ENCODE measurements around the gene IL16.

Gene IL16

GRCh38 chr15:81297147-81297572 lies 100.5 kb downstream of the IL16 start:
- no peak for DNase-seq
- Histone ChIP-seq H3K4me1 (ENCODE audit: control insufficient read depth, insufficient read depth, low read length, poor library complexity, severe bottlenecking) (peaks cover 61% of the 10 kb centered on the region), H3K4me3 (ENCODE audit: insufficient read depth, low read depth, low read length, poor library complexity, severe bottlenecking) (peak overlapping the region; percentile 79)

GRCh38 chr15:81297603-81298575 lies 101.2 kb downstream of the IL16 start:
- peak overlapping the region; percentile 79 for H3K4me3 ChIP-seq (ENCODE audit: insufficient read depth, low read depth, low read length, poor library complexity, severe bottlenecking)
- peak overlapping the region; percentile 90 for H3K27ac ChIP-seq (ENCODE audit: insufficient read depth, low read length, poor library complexity, severe bottlenecking)
- no peaks in the 10 kb centered on the region for H3K27me3 ChIP-seq (replicated peaks; ENCODE audit: control insufficient read depth, insufficient read depth, low read length, poor library complexity, severe bottlenecking)
- no peaks in the 10 kb centered on the region for H3K9me3 ChIP-seq (ENCODE audit: control insufficient read depth, low read length)
- peaks cover 23% of the 10 kb centered on the region for H3K36me3 ChIP-seq (ENCODE audit: control insufficient read depth, insufficient read depth, low read length)
- DNase-seq, result no peak
- peaks cover 61% of the 10 kb centered on the region for H3K4me1 ChIP-seq (ENCODE audit: control insufficient read depth, insufficient read depth, low read length, poor library complexity, severe bottlenecking)

More at GRCh38 chr15:81297147-81297572, 100.5 kb downstream of the IL16 start:
- Histone ChIP-seq H3K9me3 (ENCODE audit: control insufficient read depth, low read length) (no peaks in the 10 kb centered on the region), H3K36me3 (ENCODE audit: control insufficient read depth, insufficient read depth, low read length) (peaks cover 21% of the 10 kb centered on the region), H3K27me3 (replicated peaks; ENCODE audit: control insufficient read depth, insufficient read depth, low read length, poor library complexity, severe bottlenecking) (no peaks in the 10 kb centered on the region), H3K27ac (ENCODE audit: insufficient read depth, low read length, poor library complexity, severe bottlenecking) (peak overlapping the region; percentile 90)

DNA sequence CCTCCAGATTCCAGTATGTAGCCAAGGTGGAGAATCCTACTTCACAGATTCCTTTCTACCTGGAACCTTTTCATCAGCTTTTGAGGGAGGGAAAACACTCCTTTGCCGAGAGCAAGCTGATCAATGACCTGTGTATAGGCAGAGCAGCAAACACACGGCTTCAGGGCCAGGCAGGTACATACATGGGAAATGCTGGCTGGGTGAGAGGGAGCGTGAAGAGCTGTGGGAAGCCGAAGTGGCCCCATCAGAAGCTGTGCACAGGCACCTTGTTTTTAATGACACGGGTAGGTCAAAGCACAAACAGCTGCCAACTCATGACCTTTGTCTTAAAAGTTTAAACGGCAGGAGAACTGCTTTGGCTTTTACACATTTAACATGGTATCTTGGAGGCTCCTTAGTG lies 101.9 kb downstream of the IL16 start:
- Histone ChIP-seq H3K27ac (ENCODE audit: insufficient read depth, low read length, poor library complexity, severe bottlenecking) (peak overlapping the region; percentile 90), H3K4me3 (ENCODE audit: insufficient read depth, low read depth, low read length, poor library complexity, severe bottlenecking) (peak overlapping the region; percentile 79), H3K4me1 (ENCODE audit: control insufficient read depth, insufficient read depth, low read length, poor library complexity, severe bottlenecking) (peaks cover 61% of the 10 kb centered on the region), H3K9me3 (ENCODE audit: control insufficient read depth, low read length) (no peaks in the 10 kb centered on the region), H3K36me3 (ENCODE audit: control insufficient read depth, insufficient read depth, low read length) (peaks cover 30% of the 10 kb centered on the region), H3K27me3 (replicated peaks; ENCODE audit: control insufficient read depth, insufficient read depth, low read length, poor library complexity, severe bottlenecking) (no peaks in the 10 kb centered on the region)
- DNase-seq, result no peak

- H3K4me3 ChIP-seq (ENCODE audit: insufficient read depth, low read depth, low read length, poor library complexity, severe bottlenecking), result peak overlapping the region; percentile 79
- peaks cover 62% of the 10 kb centered on the region for H3K4me1 ChIP-seq (ENCODE audit: control insufficient read depth, insufficient read depth, low read length, poor library complexity, severe bottlenecking)
- no peak for DNase-seq
- H3K36me3 ChIP-seq (ENCODE audit: control insufficient read depth, insufficient read depth, low read length), result peaks cover 34% of the 10 kb centered on the region
- H3K9me3 ChIP-seq (ENCODE audit: control insufficient read depth, low read length), result no peaks in the 10 kb centered on the region
- no peaks in the 10 kb centered on the region for H3K27me3 ChIP-seq (replicated peaks; ENCODE audit: control insufficient read depth, insufficient read depth, low read length, poor library complexity, severe bottlenecking)
- peak overlapping the region; percentile 90 for H3K27ac ChIP-seq (ENCODE audit: insufficient read depth, low read length, poor library complexity, severe bottlenecking)
Observed at GRCh38 chr15:81299156-81299555, 102.5 kb downstream of the IL16 start.

- H3K4me3 ChIP-seq (ENCODE audit: insufficient read depth, low read depth, low read length, poor library complexity, severe bottlenecking), result peak overlapping the region; percentile 79
- no peak for DNase-seq
- H3K27ac ChIP-seq (ENCODE audit: insufficient read depth, low read length, poor library complexity, severe bottlenecking), result peak overlapping the region; percentile 90
- no peaks in the 10 kb centered on the region for H3K27me3 ChIP-seq (replicated peaks; ENCODE audit: control insufficient read depth, insufficient read depth, low read length, poor library complexity, severe bottlenecking)
- H3K36me3 ChIP-seq (ENCODE audit: control insufficient read depth, insufficient read depth, low read length), result peaks cover 40% of the 10 kb centered on the region
- H3K4me1 ChIP-seq (ENCODE audit: control insufficient read depth, insufficient read depth, low read length, poor library complexity, severe bottlenecking), result peaks cover 62% of the 10 kb centered on the region
- H3K9me3 ChIP-seq (ENCODE audit: control insufficient read depth, low read length), result no peaks in the 10 kb centered on the region
Observed at GRCh38 chr15:81299630-81300273, 103.1 kb downstream of the IL16 start.

GRCh38 chr15:81301385-81301784 lies 104.7 kb downstream of the IL16 start:
- H3K27me3 ChIP-seq (replicated peaks; ENCODE audit: control insufficient read depth, insufficient read depth, low read length, poor library complexity, severe bottlenecking), result no peaks in the 10 kb centered on the region
- DNase-seq, result no peak
- H3K4me3 ChIP-seq (ENCODE audit: insufficient read depth, low read depth, low read length, poor library complexity, severe bottlenecking), result peak overlapping the region; percentile 79
- H3K27ac ChIP-seq (ENCODE audit: insufficient read depth, low read length, poor library complexity, severe bottlenecking), result peak overlapping the region; percentile 90
- H3K9me3 ChIP-seq (ENCODE audit: control insufficient read depth, low read length), result no peaks in the 10 kb centered on the region
- H3K4me1 ChIP-seq (ENCODE audit: control insufficient read depth, insufficient read depth, low read length, poor library complexity, severe bottlenecking), result peaks cover 62% of the 10 kb centered on the region
- H3K36me3 ChIP-seq (ENCODE audit: control insufficient read depth, insufficient read depth, low read length), result peaks cover 57% of the 10 kb centered on the region

DNA sequence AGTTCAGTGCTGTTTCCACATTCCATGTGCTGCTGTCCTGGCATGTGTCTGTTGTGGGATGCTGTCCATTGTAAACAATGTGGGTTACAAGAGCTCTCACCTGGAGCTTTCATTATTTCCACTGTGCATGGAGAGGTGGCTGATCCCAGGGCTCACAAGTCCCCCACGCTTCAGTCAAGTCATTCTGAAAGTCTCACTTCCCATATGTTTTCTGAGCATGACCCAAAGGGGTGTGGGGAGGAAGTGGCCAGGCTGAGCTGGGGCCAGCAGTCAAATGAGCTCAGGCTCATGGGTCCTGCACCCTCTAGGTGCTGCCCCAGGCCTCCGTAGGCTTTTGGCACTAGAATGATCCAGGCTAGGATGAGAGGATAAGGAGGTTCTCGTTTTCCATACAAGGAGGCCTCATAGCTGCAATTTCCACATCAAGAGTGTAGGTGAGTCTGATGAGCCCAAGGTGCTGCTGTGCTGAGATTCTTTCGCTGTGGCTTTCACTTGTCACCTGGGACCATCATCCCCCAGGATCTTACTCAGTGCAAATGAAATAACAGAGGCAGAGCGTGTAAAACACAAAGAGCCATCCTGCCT lies 105.2 kb downstream of the IL16 start:
- Histone ChIP-seq H3K36me3 (ENCODE audit: control insufficient read depth, insufficient read depth, low read length) (peaks cover 62% of the 10 kb centered on the region), H3K27ac (ENCODE audit: insufficient read depth, low read length, poor library complexity, severe bottlenecking) (peak overlapping the region; percentile 90), H3K4me3 (ENCODE audit: insufficient read depth, low read depth, low read length, poor library complexity, severe bottlenecking) (peak overlapping the region; percentile 79), H3K4me1 (ENCODE audit: control insufficient read depth, insufficient read depth, low read length, poor library complexity, severe bottlenecking) (peaks cover 62% of the 10 kb centered on the region), H3K27me3 (replicated peaks; ENCODE audit: control insufficient read depth, insufficient read depth, low read length, poor library complexity, severe bottlenecking) (no peaks in the 10 kb centered on the region), H3K9me3 (ENCODE audit: control insufficient read depth, low read length) (no peaks in the 10 kb centered on the region)
- DNase-seq, result no peak

DNA sequence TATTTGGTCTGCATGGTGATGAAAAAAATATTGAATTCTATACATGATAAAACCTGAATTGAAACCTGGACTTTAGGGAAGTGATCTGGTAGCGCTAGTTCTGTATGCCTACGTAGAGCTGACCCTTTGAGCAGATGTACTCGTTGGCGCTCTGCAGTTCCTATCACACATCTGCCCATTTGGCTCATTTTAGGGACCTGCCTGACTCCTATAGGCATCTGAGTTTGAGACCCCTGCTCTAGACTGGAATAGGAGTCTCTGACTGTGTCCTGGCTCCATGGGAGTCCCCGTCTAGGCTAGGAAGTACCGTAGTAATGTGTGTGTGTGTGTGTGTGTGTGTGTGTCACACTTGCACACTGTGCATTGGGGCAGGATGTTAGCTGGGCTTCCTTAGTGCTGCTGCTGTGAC lies 106.0 kb downstream of the IL16 start:
- peaks cover 70% of the 10 kb centered on the region for H3K36me3 ChIP-seq (ENCODE audit: control insufficient read depth, insufficient read depth, low read length)
- H3K27ac ChIP-seq (ENCODE audit: insufficient read depth, low read length, poor library complexity, severe bottlenecking), result peak overlapping the region; percentile 90
- H3K27me3 ChIP-seq (replicated peaks; ENCODE audit: control insufficient read depth, insufficient read depth, low read length, poor library complexity, severe bottlenecking), result no peaks in the 10 kb centered on the region
- DNase-seq, result no peak
- no peaks in the 10 kb centered on the region for H3K9me3 ChIP-seq (ENCODE audit: control insufficient read depth, low read length)
- peak overlapping the region; percentile 79 for H3K4me3 ChIP-seq (ENCODE audit: insufficient read depth, low read depth, low read length, poor library complexity, severe bottlenecking)
- peaks cover 70% of the 10 kb centered on the region for H3K4me1 ChIP-seq (ENCODE audit: control insufficient read depth, insufficient read depth, low read length, poor library complexity, severe bottlenecking)

DNA sequence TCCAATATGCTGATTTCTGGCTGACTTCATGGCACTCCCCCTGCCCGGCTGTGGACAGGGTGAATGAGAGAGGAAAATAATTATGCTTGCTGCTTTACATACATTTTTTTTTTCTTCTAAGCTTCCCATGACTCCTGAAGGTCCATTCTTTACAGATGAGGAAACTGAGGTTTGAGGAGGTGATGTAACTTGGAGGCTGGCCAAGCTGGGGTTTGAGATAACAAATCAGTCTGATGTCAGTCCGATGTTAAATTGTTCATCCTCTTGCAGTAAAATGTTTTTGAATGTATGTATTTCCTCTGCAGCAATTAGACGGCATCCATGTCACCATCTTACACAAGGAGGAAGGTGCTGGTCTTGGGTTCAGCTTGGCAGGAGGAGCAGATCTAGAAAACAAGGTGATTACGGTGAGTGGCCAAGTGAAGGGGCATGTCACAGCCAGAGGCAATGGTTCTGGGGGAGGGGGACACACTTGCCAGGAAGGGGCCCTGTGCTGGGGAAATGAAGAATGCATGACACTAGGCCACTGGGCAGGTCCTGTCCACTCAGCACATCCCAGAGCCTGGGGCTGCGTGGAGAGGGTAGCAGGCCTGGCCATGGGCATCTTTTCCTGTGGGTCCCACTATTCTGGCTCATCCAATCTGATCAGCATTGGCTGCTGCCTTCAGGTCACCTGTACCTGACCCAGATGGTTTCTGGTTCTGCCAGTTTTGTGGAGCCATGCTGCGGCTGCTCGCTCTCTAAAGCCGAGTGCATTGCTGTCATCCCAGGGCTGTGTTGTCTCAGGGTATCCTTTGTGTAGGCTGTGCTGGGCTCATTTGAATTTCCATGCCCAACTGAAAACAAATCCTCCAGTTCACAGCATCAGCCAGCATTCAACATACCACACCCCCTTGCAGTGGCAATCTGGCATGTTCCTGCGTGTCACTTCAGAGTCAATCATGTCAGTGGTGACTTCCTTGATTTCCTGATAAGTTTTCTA lies 106.9 kb downstream of the IL16 start:
- no peaks in the 10 kb centered on the region for H3K27me3 ChIP-seq (replicated peaks; ENCODE audit: control insufficient read depth, insufficient read depth, low read length, poor library complexity, severe bottlenecking)
- H3K4me1 ChIP-seq (ENCODE audit: control insufficient read depth, insufficient read depth, low read length, poor library complexity, severe bottlenecking), result peaks cover 66% of the 10 kb centered on the region
- H3K36me3 ChIP-seq (ENCODE audit: control insufficient read depth, insufficient read depth, low read length), result peaks cover 78% of the 10 kb centered on the region
- H3K27ac ChIP-seq (ENCODE audit: insufficient read depth, low read length, poor library complexity, severe bottlenecking), result peak overlapping the region; percentile 90
- DNase-seq, result peak in 1 of 3 donors; percentile 25
- no peaks in the 10 kb centered on the region for H3K9me3 ChIP-seq (ENCODE audit: control insufficient read depth, low read length)
- peak overlapping the region; percentile 79 for H3K4me3 ChIP-seq (ENCODE audit: insufficient read depth, low read depth, low read length, poor library complexity, severe bottlenecking)

Measured in effector memory CD4-positive, alpha-beta T cell (primary cell).